ENCODE results near the gene HIRA.

DNA sequence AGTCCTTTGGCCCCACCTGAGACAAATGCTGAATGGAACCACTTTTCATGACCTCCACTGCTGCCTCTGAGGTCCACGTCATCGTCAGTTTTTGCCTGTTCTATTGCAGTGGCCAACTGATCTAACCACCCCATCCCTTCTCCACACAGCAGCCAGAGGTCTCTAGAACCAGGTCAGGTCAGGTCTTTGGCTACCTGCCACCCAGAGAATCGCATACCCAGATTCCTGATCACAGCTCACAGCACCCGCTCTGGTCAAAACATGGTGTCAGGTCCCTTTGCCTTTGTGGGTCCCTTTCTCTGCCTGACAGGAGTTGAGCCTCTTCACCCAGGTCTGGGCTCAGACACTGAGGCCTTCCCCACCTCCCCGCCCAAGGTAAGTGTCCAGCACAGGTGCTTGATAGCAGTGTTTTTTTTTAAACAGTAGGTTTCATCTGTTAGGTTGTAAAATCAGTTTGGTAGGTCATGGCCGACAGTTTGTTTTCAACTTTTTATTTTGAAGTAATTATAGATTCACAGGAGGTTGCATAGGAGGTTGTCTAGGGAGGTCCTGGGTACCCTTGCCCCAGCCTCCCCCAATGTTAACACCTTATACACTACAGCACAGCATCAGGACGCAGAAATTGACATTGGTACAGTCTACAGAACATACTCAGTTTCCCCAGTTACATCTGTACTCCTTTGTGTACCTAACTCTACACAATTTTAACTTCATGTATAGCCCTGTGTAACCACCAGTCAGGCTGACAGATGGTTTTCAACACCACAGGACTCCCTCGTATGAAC, 9.1 kb upstream of the HIRA start:
- TF ChIP-seq, protein P1, sequence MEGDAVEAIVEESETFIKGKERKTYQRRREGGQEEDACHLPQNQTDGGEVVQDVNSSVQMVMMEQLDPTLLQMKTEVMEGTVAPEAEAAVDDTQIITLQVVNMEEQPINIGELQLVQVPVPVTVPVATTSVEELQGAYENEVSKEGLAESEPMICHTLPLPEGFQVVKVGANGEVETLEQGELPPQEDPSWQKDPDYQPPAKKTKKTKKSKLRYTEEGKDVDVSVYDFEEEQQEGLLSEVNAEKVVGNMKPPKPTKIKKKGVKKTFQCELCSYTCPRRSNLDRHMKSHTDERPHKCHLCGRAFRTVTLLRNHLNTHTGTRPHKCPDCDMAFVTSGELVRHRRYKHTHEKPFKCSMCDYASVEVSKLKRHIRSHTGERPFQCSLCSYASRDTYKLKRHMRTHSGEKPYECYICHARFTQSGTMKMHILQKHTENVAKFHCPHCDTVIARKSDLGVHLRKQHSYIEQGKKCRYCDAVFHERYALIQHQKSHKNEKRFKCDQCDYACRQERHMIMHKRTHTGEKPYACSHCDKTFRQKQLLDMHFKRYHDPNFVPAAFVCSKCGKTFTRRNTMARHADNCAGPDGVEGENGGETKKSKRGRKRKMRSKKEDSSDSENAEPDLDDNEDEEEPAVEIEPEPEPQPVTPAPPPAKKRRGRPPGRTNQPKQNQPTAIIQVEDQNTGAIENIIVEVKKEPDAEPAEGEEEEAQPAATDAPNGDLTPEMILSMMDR (IDR thresholded peaks at IDR 0.05), result no peak
- TF ChIP-seq, protein P2, sequence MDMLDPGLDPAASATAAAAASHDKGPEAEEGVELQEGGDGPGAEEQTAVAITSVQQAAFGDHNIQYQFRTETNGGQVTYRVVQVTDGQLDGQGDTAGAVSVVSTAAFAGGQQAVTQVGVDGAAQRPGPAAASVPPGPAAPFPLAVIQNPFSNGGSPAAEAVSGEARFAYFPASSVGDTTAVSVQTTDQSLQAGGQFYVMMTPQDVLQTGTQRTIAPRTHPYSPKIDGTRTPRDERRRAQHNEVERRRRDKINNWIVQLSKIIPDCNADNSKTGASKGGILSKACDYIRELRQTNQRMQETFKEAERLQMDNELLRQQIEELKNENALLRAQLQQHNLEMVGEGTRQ (CRISPR knock-in tag; IDR thresholded peaks at IDR 0.05), result no peak
- no peak for TF ChIP-seq NR2C2 (CRISPR knock-in tag; IDR thresholded peaks at IDR 0.05)
- TF ChIP-seq, protein P3, sequence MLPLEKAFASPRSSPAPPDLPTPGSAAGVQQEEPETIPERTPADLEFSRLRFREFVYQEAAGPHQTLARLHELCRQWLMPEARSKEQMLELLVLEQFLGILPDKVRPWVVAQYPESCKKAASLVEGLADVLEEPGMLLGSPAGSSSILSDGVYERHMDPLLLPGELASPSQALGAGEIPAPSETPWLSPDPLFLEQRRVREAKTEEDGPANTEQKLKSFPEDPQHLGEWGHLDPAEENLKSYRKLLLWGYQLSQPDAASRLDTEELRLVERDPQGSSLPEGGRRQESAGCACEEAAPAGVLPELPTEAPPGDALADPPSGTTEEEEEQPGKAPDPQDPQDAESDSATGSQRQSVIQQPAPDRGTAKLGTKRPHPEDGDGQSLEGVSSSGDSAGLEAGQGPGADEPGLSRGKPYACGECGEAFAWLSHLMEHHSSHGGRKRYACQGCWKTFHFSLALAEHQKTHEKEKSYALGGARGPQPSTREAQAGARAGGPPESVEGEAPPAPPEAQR (CRISPR knock-in tag; IDR thresholded peaks at IDR 0.05), result no peak
- TF ChIP-seq, protein P4, sequence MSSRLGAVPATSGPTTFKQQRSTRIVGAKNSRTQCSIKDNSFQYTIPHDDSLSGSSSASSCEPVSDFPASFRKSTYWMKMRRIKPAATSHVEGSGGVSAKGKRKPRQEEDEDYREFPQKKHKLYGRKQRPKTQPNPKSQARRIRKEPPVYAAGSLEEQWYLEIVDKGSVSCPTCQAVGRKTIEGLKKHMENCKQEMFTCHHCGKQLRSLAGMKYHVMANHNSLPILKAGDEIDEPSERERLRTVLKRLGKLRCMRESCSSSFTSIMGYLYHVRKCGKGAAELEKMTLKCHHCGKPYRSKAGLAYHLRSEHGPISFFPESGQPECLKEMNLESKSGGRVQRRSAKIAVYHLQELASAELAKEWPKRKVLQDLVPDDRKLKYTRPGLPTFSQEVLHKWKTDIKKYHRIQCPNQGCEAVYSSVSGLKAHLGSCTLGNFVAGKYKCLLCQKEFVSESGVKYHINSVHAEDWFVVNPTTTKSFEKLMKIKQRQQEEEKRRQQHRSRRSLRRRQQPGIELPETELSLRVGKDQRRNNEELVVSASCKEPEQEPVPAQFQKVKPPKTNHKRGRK (CRISPR knock-in tag; IDR thresholded peaks at IDR 0.05; ENCODE audit: borderline replicate concordance), result no peak
- no peak for TF ChIP-seq CREM (CRISPR knock-in tag; IDR thresholded peaks at IDR 0.05)
- TF ChIP-seq, protein P5, sequence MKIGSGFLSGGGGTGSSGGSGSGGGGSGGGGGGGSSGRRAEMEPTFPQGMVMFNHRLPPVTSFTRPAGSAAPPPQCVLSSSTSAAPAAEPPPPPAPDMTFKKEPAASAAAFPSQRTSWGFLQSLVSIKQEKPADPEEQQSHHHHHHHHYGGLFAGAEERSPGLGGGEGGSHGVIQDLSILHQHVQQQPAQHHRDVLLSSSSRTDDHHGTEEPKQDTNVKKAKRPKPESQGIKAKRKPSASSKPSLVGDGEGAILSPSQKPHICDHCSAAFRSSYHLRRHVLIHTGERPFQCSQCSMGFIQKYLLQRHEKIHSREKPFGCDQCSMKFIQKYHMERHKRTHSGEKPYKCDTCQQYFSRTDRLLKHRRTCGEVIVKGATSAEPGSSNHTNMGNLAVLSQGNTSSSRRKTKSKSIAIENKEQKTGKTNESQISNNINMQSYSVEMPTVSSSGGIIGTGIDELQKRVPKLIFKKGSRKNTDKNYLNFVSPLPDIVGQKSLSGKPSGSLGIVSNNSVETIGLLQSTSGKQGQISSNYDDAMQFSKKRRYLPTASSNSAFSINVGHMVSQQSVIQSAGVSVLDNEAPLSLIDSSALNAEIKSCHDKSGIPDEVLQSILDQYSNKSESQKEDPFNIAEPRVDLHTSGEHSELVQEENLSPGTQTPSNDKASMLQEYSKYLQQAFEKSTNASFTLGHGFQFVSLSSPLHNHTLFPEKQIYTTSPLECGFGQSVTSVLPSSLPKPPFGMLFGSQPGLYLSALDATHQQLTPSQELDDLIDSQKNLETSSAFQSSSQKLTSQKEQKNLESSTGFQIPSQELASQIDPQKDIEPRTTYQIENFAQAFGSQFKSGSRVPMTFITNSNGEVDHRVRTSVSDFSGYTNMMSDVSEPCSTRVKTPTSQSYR (CRISPR knock-in tag; IDR thresholded peaks at IDR 0.05), result no peak
- TF ChIP-seq, protein P6, sequence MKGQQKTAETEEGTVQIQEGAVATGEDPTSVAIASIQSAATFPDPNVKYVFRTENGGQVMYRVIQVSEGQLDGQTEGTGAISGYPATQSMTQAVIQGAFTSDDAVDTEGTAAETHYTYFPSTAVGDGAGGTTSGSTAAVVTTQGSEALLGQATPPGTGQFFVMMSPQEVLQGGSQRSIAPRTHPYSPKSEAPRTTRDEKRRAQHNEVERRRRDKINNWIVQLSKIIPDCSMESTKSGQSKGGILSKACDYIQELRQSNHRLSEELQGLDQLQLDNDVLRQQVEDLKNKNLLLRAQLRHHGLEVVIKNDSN (CRISPR knock-in tag; IDR thresholded peaks at IDR 0.05), result no peak
- TF ChIP-seq, protein P7, sequence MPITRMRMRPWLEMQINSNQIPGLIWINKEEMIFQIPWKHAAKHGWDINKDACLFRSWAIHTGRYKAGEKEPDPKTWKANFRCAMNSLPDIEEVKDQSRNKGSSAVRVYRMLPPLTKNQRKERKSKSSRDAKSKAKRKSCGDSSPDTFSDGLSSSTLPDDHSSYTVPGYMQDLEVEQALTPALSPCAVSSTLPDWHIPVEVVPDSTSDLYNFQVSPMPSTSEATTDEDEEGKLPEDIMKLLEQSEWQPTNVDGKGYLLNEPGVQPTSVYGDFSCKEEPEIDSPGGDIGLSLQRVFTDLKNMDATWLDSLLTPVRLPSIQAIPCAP (CRISPR knock-in tag; IDR thresholded peaks at IDR 0.05), result no peak
- no peak for TF ChIP-seq ZNF121 (CRISPR knock-in tag; IDR thresholded peaks at IDR 0.05)
- no peak for TF ChIP-seq CREB1 (CRISPR knock-in tag; IDR thresholded peaks at IDR 0.05)
- TF ChIP-seq, protein P8, sequence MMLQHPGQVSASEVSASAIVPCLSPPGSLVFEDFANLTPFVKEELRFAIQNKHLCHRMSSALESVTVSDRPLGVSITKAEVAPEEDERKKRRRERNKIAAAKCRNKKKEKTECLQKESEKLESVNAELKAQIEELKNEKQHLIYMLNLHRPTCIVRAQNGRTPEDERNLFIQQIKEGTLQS (CRISPR knock-in tag; conservative IDR thresholded peaks at IDR 0.05), result no peak
- TF ChIP-seq ZNF263 (CRISPR knock-in tag; IDR thresholded peaks at IDR 0.05; ENCODE audit: low read depth), result no peak
